HG02623 (cell line): ENCODE data around the gene LMX1A.

Experiments
- ATAC-seq: cut with Tn5 transposase; IDR thresholded peaks from one replicate; pipeline ENCODE4 v1.9.1; 2021; ENCODE audit warnings: moderate library complexity; ENCODE audit not compliant: unreplicated experiment

LMX1A gene

DNA sequence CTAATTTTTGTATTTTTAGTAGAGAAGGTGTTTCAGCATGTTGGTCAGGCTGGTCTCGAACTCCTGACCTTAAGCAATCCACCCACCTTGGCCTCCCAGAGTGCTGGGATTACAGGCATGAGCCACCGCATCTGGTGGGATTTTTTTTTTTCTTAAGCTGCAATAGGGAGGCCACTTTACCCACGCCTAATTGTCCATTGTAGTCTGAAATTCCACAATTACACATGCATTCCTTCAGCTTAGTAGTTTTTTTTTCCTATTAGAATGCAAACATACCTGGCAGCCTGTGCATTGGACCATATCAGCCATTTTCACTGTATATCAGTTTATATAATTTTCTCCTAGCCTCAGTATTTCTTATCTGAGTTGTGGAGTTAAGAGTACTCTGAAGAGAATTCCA is 186.8 kb downstream of the LMX1A start:
- no peak for ATAC-seq

DNA sequence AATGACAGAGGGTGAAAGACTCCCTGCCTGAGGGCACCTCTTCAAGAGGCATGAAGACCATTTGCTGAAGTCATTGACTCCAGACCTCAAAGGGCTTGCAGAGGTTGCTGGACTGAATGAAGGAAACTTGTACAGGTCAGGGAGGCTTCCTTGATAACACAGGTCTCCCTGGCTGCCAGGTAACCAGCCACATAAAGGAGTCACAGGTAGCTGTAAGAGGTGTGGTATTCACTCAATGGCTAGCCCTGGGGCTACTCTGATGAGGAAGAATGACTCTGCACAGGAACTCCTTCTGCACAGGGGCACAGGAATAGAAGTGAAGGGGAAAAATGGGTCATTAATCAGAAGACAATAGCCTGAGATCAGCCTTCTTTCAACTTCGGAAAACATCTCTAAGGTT is 187.5 kb downstream of the LMX1A start:
- ATAC-seq: no peak

DNA sequence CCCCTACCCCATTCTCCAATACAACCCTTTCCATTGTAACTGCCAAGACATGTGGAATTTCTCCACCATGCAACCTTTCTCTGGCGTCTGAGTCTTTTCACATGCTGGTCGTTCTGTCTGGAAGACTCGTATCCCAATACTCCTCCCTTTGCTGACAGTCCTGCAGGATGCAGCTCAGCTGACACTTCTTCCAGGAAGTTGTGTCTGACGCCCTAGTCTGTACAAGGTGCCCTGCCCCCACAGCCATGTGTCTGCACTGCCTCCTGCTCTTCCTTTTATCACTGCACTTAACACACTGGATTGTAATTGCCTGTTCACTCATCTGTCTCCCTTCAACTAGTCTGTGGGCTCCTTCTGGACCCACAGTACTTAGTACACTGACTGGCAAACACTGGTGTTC is 188.0 kb downstream of the LMX1A start:
- no peak for ATAC-seq

DNA sequence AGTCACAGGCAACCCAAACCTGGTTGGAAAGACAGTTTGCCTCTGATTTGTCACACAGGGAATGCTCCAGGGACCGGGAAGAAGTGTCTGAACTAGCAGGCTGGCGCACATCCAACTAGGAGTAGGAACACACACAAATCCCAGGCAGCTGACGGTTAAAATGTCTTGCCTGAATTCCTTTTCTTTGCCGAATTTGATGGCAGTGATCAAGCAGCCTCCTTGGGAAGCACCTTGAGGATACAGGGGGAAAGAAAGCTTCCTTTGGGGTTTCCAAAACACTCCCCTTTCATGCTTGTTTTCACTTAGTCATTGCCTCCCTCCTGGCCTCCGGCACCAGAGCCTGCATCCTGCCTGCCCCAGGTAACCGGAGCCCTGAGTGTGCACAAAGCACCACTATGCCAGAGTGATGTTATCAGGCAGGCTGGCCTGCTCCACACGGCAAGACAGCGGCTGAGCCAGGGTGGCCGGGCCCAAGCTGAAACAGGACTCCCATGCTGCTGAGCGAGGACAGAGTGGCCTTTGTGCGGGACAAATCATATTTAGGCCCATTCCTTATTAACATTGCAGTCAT is 193.8 kb downstream of the LMX1A start:
- no peak for ATAC-seq

DNA sequence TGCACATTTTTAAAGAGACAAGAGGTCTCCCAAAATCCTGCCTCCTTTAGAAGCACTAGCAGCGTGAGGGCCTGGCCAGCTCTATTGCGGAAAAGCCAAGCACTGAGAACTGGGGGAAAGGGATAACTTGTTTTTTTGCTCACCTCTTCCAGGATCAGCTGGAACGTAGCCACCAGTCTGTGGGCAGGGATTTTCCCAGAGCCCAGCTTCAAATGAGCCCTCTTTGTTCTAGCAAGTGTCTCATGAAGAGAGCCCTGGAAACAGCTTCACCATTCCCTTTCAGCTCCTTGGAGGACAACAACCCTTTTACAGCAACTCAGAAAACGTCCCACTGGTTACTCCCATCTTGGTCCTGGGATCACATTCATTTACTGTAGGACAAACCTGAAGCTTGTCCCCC is 195.4 kb downstream of the LMX1A start:
- ATAC-seq: no peak

DNA sequence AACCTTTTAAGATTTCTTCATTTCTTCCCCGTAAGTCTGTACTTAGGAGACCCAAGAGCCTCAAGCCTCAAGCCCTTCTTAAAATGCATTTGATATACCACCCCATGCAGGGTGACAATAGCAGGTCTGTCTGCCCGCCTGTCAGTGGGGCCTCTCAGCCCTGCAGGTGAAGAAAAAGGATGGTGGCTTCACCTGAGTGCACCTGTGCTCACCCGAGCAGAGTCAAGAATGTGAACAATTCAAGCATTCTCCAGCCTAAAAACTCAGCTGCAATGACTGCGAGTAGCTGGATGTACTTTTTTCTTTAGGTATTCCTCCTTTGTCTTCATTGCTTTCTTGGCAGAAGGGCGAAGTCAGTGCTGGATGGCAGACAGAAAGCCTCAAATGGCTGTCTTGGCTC is 203.3 kb downstream of the LMX1A start:
- no peak for ATAC-seq

DNA sequence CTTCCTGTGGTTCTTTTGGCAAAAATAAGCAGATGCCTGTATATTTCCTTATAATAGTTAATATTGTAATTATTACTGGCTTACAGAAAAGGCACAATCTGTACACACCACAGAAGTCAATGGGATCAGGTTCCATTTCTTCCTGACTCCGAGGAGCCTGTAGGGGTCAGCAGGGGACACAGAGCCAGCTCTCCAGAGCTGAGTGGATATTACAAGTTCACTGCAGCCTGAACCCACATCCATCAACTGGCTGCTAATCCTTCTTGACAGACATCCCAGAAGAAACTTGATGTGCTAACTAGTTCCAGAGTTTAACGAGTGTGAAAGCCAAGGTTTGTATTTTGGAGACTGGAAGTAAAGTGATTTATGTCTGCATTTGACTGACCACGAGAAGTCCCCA is 203.8 kb downstream of the LMX1A start:
- no peak for ATAC-seq

DNA sequence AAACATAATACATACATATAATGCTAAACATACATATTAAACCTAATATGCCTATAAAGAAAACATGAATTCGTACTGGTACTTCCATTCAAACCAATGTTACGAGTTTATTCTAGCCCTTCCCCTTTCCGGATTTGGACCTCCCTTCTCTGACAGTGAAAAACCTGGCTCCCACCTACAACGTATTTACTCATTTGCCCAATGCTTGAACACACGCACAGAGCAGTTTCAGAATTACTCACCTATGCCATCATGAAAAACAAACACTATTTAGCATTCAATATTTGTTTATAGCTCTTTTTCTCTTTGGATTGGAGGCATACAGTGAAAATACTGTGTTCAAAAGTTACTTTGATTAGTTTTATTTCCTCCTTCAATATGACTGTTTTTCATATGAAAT is 204.4 kb downstream of the LMX1A start:
- no peak for ATAC-seq
